B cell (primary cell): ENCODE results near the gene EML2. TPM values are rescaled to one million over a fixed set of nuclear protein-coding genes. Genes with fewer than 3 reads are reported as not detected.

Experiments used
- ATAC-seq: fragments of 200-7000 bp; cut with Tn5 transposase; one replicate; pipeline ENCODE4 v1.10.0; 2021; ENCODE audit warnings: low read depth, mild to moderate bottlenecking, moderate number of reproducible peaks, moderate library complexity
- CTCF ChIA-PET: fragments of 350-600 bp; sonication (Branson Sonifier 250); formaldehyde crosslinking; loops from one replicate; lab custom pipeline; 2021; ENCODE audit warnings: antibody characterized with exemption, inconsistent platforms; lab: Charles Lee
- POLR2A ChIA-PET: fragments of 350-600 bp; sonication (Branson Sonifier 250); formaldehyde crosslinking; loops from one replicate; lab custom pipeline; 2021; ENCODE audit warnings: antibody characterized with exemption; lab: Charles Lee
- DNase-seq: peaks from one replicate; pipeline ENCODE4 v3.0.0; 2013
- H2AFZ ChIP-seq: 2 replicates; pipeline ENCODE4 v1.6.1; 2012; ENCODE audit warnings: mild to moderate bottlenecking, low read depth, low read length; ENCODE audit not compliant: insufficient read depth, poor library complexity, severe bottlenecking
- H3K27ac ChIP-seq, 2 donors: 1 replicate in 1 of 2; 2 replicates in 1 of 2; pipeline ENCODE4 v1.5.1; 2012 to 2013; ENCODE audit warnings: low read length in 2 of 2, mild to moderate bottlenecking in 2 of 2, moderate library complexity in 1 of 2
- H3K27me3 ChIP-seq, 4 experiments: fragments of 200-600 bp in 1 of 4; sonication (generic) in 1 of 4; replicated peaks in 1 of 4; 1 replicate in 2 of 4; 2 replicates in 2 of 4; pipeline versions ENCODE4 v1.6.1 to v1.7.0; 2013 to 2016; ENCODE audit warnings: low read length in 3 of 4, mild to moderate bottlenecking in 2 of 4, mixed read lengths in 1 of 4, moderate library complexity in 1 of 4; ENCODE audit not compliant: insufficient read depth in 4 of 4, control insufficient read depth in 3 of 4; ENCODE audit errors: control extremely low read depth in 1 of 4
- H3K36me3 ChIP-seq, 2 experiments: replicated peaks in 1 of 2; 1 replicate in 1 of 2; 2 replicates in 1 of 2; pipeline versions ENCODE4 v1.6.1 to v1.7.1; 2013; ENCODE audit warnings: low read length in 1 of 2; ENCODE audit not compliant: insufficient read depth in 2 of 2, control insufficient read depth in 1 of 2; ENCODE audit errors: control extremely low read depth in 1 of 2, extremely low read depth in 1 of 2
- H3K4me1 ChIP-seq, 2 donors: fragments of 200-600 bp in 1 of 2; sonication (generic) in 1 of 2; 1 replicate in 1 of 2; 2 replicates in 1 of 2; pipeline versions ENCODE4 v1.5.1 to v1.6.1; 2013 to 2017; ENCODE audit warnings: low read length in 2 of 2; ENCODE audit not compliant: control insufficient read depth in 2 of 2, insufficient read depth in 2 of 2
- H3K4me2 ChIP-seq: replicated peaks from 2 replicates; pipeline ENCODE3; 2012; ENCODE audit warnings: mild to moderate bottlenecking, low read depth, low read length; ENCODE audit not compliant: poor library complexity, severe bottlenecking
- H3K4me3 ChIP-seq, 5 experiments: fragments of 200-600 bp in 1 of 5; sonication (generic) in 1 of 5; 1 replicate in 3 of 5; 2 replicates in 2 of 5; pipeline versions ENCODE4 v1.5.1 to v1.7.0; 2011 to 2016; ENCODE audit warnings: low read length in 4 of 5, mild to moderate bottlenecking in 4 of 5, low read depth in 2 of 5, control low read depth in 1 of 5, moderate library complexity in 1 of 5; ENCODE audit not compliant: insufficient read depth in 1 of 5; ENCODE audit errors: control extremely low read depth in 1 of 5, extremely low read depth in 1 of 5
- H3K79me2 ChIP-seq: fragments of 200-600 bp; sonication (generic); one replicate; pipeline ENCODE4 v1.6.0; 2016; ENCODE audit warnings: low read length; ENCODE audit not compliant: control insufficient read depth, insufficient read depth
- H3K9ac ChIP-seq: fragments of 200-600 bp; sonication (generic); 2 replicates; pipeline ENCODE4 v1.6.1; 2017; ENCODE audit warnings: mild to moderate bottlenecking, low read length, moderate library complexity
- H3K9me3 ChIP-seq, 3 donors: one replicate each; pipeline versions ENCODE4 v1.6.1 to v1.7.1; 2013; ENCODE audit warnings: low read length in 2 of 3; ENCODE audit not compliant: control insufficient read depth in 2 of 3, insufficient read depth in 1 of 3; ENCODE audit errors: control extremely low read depth in 1 of 3
- H4K20me1 ChIP-seq: 2 replicates; pipeline ENCODE4 v1.6.0; 2012; ENCODE audit warnings: mild to moderate bottlenecking, low read length; ENCODE audit not compliant: insufficient read depth, control insufficient read depth, poor library complexity, severe bottlenecking
- H3K27ac Mint-ChIP-seq: one replicate; pipeline ENCODE4 v1.8.0; 2021; ENCODE audit warnings: mixed read lengths
- H3K27me3 Mint-ChIP-seq: one replicate; pipeline ENCODE4 v1.8.0; 2021; ENCODE audit warnings: mixed read lengths
- H3K4me1 Mint-ChIP-seq: one replicate; pipeline ENCODE4 v1.8.0; 2021; ENCODE audit warnings: mixed read lengths
- H3K4me3 Mint-ChIP-seq: one replicate; pipeline ENCODE4 v1.8.0; 2021; ENCODE audit warnings: mixed read lengths
- H3K9me3 Mint-ChIP-seq: one replicate; pipeline ENCODE4 v1.8.0; 2022; ENCODE audit warnings: mixed read lengths; ENCODE audit not compliant: insufficient read depth
- EZH2 ChIP-seq: IDR thresholded peaks from 2 replicates; pipeline ENCODE4 v1.6.1; 2012; ENCODE audit warnings: borderline replicate concordance, low read depth, mild to moderate bottlenecking, moderate library complexity, low read length; ENCODE audit not compliant: insufficient read depth, poor library complexity, severe bottlenecking
- WGBS: methylation state at CpG from one replicate; pipeline ENCODE4 v1.1.5; 2013; ENCODE audit warnings: missing lambda C conversion rate; ENCODE audit not compliant: insufficient coverage; 5-methylcytosine and 5-hydroxymethylcytosine counted together
- intact Hi-C: fragments of 100-400 bp; cut with micrococcal nuclease; formaldehyde crosslinking; loops from one replicate; pipeline ENCODE4 v1.10.0; 2022
- polyA plus RNA-seq: library from polyadenylated mRNA; depleted of rRNA; stranded (reverse); fragments of >200 nt; gene quantifications from 2 replicates; pipeline ENCODE4 v1.2.3, GENCODE V29; 2012
- total RNA-seq, 2 donors: library from RNA; stranded (reverse); fragments of 120-200 nt in 1 of 2; gene quantifications; 1 replicate in 1 of 2; 2 replicates in 1 of 2; pipeline versions ENCODE4 v1.2.3 to v1.2.4, GENCODE V29; 2013 to 2022
- TF ChIP-seq, protein P1 (sequence below): fragments of 200-600 bp; IDR thresholded peaks from one replicate; pipeline ENCODE4 v1.8.0; 2022; ENCODE audit warnings: antibody characterized with exemption, mild to moderate bottlenecking

EML2 gene
- total and polyA plus RNA-seq, 2 donors (not counting 1 experiment from before 2014, with no cell fraction given): 75.0 to 88.5 TPM

DNA sequence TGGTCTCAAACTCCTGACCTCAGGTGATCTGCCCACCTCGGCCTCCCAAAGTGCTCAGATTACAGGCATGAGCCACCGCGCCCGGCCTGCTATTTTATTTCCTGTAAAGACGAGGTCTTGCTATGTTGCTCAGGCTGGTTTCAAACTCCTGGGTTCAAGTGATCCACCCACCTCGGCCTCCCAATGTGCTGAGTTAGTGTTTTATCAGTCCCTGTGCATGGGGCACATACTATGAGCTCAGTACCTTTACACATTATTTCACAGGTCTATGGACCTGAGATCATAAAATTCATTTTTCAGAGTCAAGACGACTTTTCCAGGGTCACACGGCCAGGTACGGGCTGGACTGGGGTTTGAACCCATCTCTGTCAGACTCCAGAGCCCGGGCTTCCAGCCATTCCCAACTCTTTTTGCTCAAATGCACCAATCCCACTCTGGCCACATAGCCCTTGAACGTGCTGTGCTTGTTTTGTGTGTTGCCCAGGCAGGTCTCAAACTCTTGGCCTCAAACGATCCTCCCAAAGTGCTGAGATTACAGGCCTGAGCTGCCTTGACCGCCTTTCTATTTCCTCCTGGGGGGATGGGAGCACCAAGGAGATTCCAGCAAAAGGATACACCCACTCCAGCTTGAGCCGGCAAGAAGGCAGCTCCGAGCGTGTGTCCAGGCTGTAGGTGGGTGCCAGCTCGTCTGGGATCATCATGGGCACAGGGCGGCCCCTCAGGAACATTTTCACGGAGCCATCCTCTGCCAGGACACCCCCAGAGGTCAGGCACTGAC, 1.1 kb downstream of the EML2 start:
- TF ChIP-seq EZH2: no peak
- TF ChIP-seq, protein P1, sequence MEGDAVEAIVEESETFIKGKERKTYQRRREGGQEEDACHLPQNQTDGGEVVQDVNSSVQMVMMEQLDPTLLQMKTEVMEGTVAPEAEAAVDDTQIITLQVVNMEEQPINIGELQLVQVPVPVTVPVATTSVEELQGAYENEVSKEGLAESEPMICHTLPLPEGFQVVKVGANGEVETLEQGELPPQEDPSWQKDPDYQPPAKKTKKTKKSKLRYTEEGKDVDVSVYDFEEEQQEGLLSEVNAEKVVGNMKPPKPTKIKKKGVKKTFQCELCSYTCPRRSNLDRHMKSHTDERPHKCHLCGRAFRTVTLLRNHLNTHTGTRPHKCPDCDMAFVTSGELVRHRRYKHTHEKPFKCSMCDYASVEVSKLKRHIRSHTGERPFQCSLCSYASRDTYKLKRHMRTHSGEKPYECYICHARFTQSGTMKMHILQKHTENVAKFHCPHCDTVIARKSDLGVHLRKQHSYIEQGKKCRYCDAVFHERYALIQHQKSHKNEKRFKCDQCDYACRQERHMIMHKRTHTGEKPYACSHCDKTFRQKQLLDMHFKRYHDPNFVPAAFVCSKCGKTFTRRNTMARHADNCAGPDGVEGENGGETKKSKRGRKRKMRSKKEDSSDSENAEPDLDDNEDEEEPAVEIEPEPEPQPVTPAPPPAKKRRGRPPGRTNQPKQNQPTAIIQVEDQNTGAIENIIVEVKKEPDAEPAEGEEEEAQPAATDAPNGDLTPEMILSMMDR: no peak
- Histone ChIP-seq H2AFZ (no peak overlapping the region), H3K79me2 (peaks cover 17% of the 10 kb centered on the region), H3K4me2 (peak overlapping the region; percentile 92), H3K9me3 (peaks cover 0 to 3% (median 0%) of the 10 kb centered on the region in 3 donors), H3K4me1 (peaks cover 21 to 43% of the 10 kb centered on the region in 2 donors), H3K9ac (no peak overlapping the region), H4K20me1 (no peaks in the 10 kb centered on the region), H3K27me3 (no peaks in the 10 kb centered on the region), H3K36me3 (peaks cover 0 to under 1% of the 10 kb centered on the region in 2 experiments), H3K27ac (no peak overlapping the region), H3K4me3 (peak overlapping the region in 2 of 5 experiments; percentile 71 to 81)
- Mint-ChIP-seq H3K9me3 (peaks cover 3% of the 10 kb centered on the region), H3K4me1 (peaks cover 29% of the 10 kb centered on the region), H3K4me3 (peak overlapping the region; percentile 47), H3K27me3 (no peaks in the 10 kb centered on the region), H3K27ac (no peak overlapping the region)
- CTCF ChIA-PET: interaction anchor here (0.7 to 1.6 kb wide), 5 partner anchors 25 to 152 kb away, joined by 3 to 6 read pairs (median 4); partner anchors contain the start of gene QPCTL
- intact Hi-C loops: no loop called here
- ATAC-seq (no peak), DNase-seq (no peak)
- WGBS: 94% methylated on average over 19 of the region's 19 CpGs
- POLR2A ChIA-PET: interaction anchor here (0.6 kb wide), 1 partner anchor 96 kb away, joined by 5 read pairs; no protein-coding TSS in a partner anchor

DNA sequence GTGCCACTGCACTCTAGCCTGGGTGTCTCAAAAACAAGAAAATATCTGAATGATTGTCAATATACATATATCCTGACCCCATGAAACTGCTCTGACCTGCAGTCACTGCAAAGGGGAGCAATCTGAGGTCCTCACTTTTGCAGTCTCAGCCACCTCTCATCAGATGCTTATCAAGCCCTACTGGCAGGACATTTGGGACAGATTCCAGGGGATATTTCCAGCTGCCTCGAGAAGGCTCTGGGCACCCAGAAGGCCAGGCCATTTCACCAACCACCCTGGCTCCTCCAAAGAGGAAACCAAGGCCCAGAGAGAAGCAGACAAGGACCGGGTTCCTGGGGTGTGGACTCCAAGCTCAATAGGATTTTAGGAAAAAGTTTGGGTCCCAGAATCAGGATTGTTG, 2.3 kb downstream of the EML2 start:
- peaks cover 0 to 3% (median 0%) of the 10 kb centered on the region in 3 donors for H3K9me3 ChIP-seq
- Mint-ChIP-seq H3K4me3 (no peak overlapping the region), H3K27me3 (no peaks in the 10 kb centered on the region), H3K9me3 (peaks cover 3% of the 10 kb centered on the region), H3K4me1 (peaks cover 20% of the 10 kb centered on the region), H3K27ac (no peak overlapping the region)
- no peak overlapping the region for H3K27ac ChIP-seq
- POLR2A ChIA-PET: no interaction called here
- intact Hi-C loops: no loop called here
- peaks cover 17% of the 10 kb centered on the region for H3K79me2 ChIP-seq
- ATAC-seq: no peak
- no peak overlapping the region for H3K4me2 ChIP-seq
- no peak overlapping the region for H3K4me3 ChIP-seq
- TF ChIP-seq, protein P1: no peak
- no peak for TF ChIP-seq EZH2
- H3K9ac ChIP-seq: no peak overlapping the region
- no peak overlapping the region for H2AFZ ChIP-seq
- DNase-seq: no peak
- CTCF ChIA-PET: interaction anchor here (0.6 kb wide), 1 partner anchor 1610 kb away, joined by 3 read pairs; no protein-coding TSS in a partner anchor
- H3K27me3 ChIP-seq: no peaks in the 10 kb centered on the region
- H4K20me1 ChIP-seq: no peaks in the 10 kb centered on the region
- WGBS: no CpG with 5 or more reads among the region's 2 CpGs
- H3K4me1 ChIP-seq: peaks cover 18 to 31% of the 10 kb centered on the region in 2 donors
- H3K36me3 ChIP-seq: peaks cover 0 to 5% of the 10 kb centered on the region in 2 experiments
